ENCODE measurements around the gene CD276.

GRCh38 chr15:73745073-73745472 lies 60.9 kb downstream of the CD276 start:
- no peak for TF ChIP-seq CTCF (IDR thresholded peaks at IDR 0.05)
- TF ChIP-seq POLR2A (IDR thresholded peaks at IDR 0.05): no peak
